ENCODE results near the gene NIT2.

The NIT2 gene

GRCh38 chr3:100399341-100400071 lies 64.9 kb downstream of the NIT2 start:
- DNase-seq: no peak

- DNase-seq: no peak
Observed at GRCh38 chr3:100400419-100400779, 65.8 kb downstream of the NIT2 start.

- DNase-seq: peak; percentile 96
Observed at GRCh38 chr3:100400780-100401673, 66.5 kb downstream of the NIT2 start, which contains the start of the genes LNP1 and TOMM70. Gene LNP1 (plus strand): TSS chr3:100401539. CDS start chr3:100429730, 28,191 bp downstream. Gene TOMM70 (minus strand): TSS chr3:100401089. CDS start chr3:100400949, 140 bp downstream.

- peak; percentile 44 for DNase-seq
Observed at GRCh38 chr3:100401674-100402041, 67.1 kb downstream of the NIT2 start.

GRCh38 chr3:100402256-100402655 lies 67.7 kb downstream of the NIT2 start:
- peak; percentile 16 for DNase-seq

GRCh38 chr3:100402891-100403290 lies 68.3 kb downstream of the NIT2 start:
- no peak for DNase-seq

GRCh38 chr3:100403362-100404249 lies 69.0 kb downstream of the NIT2 start:
- DNase-seq: no peak

- DNase-seq: no peak
Observed at GRCh38 chr3:100404250-100404548, 69.6 kb downstream of the NIT2 start.

GRCh38 chr3:100407164-100407563 lies 72.6 kb downstream of the NIT2 start:
- DNase-seq: no peak

GRCh38 chr3:100407977-100408532 lies 73.5 kb downstream of the NIT2 start:
- no peak for DNase-seq
